SIG-M5 treated with dmso at 0.1 percent for 504 hours (cell line): ENCODE results near the gene MARS1.

ENCODE experiments used
- DNase-seq: peaks from one replicate; lab custom pipeline; 2025; ENCODE audit not compliant: unreplicated experiment; lab: John Stamatoyannopoulos, UW

Gene MARS1

DNA sequence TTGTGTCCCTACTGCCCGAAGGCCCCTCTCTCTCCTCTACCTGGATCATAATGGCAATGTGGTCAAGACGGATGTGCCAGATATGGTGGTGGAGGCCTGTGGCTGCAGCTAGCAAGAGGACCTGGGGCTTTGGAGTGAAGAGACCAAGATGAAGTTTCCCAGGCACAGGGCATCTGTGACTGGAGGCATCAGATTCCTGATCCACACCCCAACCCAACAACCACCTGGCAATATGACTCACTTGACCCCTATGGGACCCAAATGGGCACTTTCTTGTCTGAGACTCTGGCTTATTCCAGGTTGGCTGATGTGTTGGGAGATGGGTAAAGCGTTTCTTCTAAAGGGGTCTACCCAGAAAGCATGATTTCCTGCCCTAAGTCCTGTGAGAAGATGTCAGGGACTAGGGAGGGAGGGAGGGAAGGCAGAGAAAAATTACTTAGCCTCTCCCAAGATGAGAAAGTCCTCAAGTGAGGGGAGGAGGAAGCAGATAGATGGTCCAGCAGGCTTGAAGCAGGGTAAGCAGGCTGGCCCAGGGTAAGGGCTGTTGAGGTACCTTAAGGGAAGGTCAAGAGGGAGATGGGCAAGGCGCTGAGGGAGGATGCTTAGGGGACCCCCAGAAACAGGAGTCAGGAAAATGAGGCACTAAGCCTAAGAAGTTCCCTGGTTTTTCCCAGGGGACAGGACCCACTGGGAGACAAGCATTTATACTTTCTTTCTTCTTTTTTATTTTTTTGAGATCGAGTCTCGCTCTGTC lies 31.0 kb upstream of the MARS1 start:
- no peak for DNase-seq

DNA sequence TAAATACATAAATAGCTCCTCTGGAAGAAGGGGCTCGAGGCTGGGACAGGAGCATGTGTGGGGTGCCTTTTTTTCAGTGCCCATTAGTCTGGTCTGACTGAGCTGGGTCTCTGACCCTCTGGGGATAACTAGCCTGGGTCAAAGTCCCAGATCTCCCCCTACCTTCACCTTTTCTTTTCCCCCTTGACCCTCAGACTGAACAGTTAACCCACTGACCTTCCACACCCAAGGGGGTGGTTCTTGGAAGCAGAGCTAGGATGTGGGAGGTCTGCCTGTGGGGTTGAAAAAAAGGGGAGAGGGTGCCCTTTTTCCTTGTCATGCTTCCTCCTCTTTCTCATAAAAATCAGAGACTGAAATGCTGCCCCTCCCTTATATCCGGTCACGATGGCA lies 29.2 kb upstream of the MARS1 start:
- DNase-seq = no peak

DNA sequence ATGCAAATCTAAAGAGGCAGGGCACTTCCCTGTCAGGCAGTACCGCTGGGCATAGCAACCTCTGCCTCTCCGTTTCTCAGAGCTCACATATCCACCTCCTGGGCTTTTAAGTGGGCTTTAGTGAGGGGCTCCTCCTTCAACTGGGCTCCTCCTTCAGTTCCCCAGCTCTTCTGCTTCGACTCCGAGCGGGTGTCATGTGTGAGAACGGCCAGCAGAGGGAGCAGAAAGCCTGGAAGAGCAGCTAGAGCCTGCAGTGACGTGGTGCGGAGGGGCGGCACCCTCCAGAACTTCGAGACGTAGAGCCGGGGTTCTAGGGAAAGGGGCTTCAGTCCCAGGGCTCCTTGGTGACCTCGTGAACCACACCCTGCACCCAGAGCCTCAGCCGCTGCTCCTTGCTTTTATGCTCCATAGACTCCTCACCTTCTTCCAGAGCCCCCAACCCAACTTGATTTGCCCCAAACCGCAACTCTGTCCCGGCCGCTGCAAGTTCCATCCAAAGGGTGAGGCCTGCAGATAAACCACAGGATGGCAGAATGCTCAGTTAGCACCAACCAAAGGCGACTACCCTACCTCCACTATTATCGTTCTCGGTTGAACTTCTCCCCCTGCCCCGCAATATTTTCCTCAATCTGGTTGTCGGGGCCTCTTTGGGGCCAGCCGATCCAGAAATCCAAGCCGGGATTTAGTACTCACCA lies 28.7 kb upstream of the MARS1 start:
- peak; percentile 97 for DNase-seq

DNA sequence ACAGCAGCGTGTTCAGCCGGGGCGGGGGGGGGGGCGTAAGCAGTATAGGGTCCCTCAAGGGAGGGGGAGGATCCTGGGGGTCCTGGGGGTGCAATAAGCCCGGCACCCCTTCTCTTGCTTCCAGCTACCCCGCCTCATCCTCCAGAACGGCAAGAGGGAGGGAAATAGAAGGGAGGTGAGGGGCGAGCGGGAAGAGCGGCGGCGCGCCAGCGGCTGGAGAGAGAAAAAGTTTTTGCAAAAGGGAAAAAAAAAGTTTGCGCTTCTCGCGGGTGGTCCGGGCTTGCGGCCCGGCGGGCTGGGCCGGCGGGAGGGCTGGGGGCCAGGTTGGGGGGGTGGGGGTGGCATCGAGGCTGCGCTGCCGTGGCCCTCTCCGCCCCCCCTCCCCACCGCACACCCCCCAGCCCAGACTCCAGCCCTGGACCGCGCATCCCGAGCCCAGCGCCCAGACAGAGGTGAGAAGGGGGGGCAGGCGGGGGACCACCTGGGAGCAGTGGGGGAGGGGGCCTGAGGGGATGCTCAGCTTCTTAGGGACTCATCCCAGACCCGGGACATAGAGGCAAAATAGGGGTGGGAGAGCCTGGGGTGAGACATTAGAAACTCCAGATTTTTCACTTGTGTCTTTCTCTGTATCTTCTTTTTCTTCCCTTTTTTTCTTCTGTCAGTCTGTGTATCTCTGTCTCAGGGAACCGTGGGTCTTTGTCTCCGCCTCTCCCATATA lies 28.0 kb upstream of the MARS1 start, which contains the start of gene GLI1:
Gene GLI1, plus strand, starts transcription at position 36 of the 718 bp plus-strand sequence. CDS start 3,907 bp downstream, outside the sequence.
- peak; percentile 29 for DNase-seq

DNA sequence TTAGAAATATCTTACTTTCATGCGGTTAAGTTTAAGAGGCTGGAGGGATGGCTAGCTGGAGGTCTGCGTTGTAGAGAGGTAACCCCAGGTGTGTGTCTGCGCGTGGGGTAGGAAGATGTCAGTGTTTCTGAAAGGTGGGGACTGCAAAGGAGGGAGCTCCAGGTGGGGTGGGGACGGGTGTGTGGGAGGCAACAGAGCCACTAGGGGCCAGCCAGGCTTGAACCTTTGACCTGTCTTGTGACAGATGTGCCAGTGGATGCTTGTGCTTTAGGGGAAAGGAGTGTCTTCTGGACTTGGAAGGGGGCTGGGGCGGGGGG lies 27.4 kb upstream of the MARS1 start:
- no peak for DNase-seq

DNA sequence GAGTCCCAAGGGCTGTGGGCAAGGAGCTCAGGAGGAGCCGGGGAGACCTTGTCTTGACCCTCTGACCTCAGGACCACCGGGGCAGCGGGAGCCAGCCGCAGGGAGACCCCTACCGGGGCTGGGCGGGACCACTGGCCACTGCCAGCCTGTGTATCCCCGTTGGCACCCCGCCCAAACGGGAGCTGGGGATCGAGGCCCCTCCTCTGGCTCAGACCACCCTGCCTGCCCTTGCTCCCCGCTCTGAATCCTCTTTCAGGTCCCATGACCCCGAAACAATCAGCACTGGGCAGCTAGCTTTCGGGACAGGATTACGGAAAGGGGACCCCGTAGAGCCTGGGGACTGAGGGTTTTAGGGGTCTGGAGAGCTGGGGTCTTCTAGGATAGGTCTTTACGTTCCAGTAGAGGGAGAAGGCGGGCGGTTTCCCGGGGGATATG lies 27.0 kb upstream of the MARS1 start:
- DNase-seq = no peak

DNA sequence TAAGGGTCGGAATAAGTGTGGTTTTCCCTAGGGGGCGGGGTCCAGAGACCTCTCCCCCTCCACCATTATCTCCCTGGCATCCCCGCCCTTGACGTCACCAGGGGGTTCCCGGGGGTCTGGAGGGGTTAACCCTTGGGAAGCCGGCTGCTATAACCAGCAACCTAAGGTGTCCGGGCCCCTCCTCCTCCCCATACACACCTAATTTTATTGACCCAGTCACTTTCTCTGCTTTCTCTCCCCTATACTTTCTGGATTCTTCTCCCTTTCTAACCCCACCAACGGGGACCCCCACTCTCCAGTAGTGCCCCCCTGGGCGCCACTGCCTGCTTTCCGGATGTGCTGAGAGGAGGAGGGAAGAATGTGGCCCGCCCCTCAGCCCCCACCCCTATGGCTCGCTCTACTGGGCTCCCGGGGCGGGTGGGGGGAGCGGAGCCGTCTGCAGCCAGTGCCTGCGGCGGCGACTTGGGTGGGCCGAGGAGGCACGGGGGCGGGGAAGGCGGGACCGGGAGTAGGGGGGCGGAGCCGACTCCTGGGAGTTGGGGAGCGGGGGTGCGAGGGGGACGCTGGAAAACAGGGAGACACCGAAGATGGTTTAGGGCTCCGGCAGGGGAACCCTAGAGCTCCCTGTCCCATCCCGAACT lies 26.5 kb upstream of the MARS1 start:
- DNase-seq = no peak

DNA sequence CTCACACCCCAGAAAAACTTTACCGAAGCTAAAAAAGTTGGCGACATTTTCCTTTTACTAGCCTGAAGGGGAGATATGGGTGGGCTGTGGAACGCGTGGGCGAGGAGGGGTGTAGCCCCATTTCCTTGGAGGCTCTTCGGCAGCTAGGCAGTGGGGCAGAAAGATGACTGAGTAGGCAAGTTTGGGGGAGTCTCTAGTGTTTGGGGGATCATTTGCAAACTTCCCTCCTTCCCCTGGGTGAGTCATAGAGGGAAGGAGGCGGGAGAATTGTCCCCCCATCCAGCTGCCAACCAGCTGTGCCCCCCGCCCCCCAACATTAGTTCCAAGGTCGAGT lies 26.0 kb upstream of the MARS1 start:
- no peak for DNase-seq

DNA sequence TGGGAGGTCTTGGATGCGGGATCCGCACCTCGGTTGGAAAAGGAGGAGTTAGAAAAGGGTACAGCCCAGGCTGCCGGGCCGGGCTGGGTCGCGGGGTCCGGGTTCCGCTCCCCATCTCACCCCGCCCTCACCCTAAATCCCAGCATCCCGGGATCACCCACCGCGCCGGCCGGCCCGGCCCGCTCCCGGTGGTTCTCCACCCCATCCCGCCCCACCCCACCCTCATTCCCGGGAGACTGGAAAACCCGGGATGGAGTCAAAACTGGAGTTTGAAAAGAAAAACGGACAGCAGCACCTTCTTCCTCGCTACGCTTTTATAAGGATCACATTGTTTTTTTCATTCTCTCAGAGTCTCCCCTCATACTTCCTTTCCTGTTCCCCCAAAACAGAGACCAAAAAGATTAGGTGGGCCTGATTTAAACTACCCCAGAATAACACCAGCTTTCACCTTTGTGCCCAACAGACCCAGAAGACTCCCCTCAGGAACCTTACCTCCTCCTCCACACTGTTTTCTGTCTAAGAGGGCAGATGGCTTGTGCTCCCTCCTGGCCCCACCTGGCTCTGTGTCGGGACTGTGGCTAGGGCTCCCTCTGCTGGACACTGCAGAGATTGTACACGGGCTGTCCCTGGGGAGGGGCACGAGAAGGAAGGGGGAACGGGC lies 25.5 kb upstream of the MARS1 start:
- DNase-seq = peak; percentile 90

DNA sequence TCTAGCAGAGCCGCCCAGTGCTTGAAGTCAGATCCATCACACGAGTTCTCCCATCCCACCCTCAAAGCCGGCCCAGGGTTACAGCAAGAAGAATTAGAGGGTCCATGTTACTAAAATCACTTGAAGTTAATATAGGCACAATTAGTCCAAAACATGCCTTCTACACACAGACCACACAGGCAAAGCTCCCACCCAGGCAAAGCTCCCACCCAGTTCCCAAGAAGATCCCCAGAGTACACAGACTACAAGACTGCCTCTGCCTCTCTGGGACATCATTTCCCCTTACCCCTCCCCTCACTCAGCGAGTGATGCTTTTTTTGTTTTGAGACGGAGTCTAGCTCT lies 25.0 kb upstream of the MARS1 start:
- DNase-seq = no peak

DNA sequence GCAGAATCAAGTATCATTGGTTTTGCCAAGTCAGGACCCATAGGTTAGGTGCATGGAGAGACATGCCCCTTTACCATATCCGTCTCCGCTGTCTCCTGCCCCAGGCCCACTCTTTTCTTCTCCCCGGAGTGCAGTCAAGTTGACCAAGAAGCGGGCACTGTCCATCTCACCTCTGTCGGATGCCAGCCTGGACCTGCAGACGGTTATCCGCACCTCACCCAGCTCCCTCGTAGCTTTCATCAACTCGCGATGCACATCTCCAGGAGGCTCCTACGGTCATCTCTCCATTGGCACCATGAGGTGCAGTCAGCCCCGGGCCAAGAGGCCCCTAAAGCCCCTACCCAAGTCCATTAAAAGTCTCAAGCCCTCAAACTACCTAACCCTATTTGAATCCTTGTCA lies 23.3 kb upstream of the MARS1 start:
- no peak for DNase-seq

DNA sequence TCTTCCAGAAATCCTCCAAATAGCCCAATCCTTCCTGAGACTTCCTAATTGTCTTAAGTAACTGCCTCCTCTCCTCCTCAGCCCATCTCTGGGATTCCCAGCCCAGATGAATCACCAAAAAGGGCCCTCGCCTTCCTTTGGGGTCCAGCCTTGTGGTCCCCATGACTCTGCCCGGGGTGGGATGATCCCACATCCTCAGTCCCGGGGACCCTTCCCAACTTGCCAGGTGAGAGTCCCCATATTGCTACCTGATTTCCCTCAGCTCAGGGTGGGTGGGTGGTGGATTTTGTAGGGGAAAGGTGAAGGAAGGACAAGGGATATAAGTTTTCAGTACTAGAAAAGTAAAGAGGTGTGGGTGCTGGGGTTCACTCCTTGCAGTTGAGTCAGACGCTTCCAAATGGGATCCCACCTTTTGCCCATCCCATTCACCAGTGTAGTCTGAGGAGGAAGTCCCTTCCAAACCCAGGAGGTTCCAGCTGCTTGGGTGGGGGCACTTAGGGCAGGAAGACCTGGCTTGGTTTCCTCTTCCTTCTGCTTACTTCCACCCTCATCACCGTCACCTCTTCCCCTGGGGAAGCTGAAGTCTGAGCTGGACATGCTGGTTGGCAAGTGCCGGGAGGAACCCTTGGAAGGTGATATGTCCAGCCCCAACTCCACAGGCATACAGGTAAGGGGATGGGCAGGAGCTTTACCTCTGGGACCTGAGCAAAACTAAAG lies 22.7 kb upstream of the MARS1 start:
- no peak for DNase-seq

DNA sequence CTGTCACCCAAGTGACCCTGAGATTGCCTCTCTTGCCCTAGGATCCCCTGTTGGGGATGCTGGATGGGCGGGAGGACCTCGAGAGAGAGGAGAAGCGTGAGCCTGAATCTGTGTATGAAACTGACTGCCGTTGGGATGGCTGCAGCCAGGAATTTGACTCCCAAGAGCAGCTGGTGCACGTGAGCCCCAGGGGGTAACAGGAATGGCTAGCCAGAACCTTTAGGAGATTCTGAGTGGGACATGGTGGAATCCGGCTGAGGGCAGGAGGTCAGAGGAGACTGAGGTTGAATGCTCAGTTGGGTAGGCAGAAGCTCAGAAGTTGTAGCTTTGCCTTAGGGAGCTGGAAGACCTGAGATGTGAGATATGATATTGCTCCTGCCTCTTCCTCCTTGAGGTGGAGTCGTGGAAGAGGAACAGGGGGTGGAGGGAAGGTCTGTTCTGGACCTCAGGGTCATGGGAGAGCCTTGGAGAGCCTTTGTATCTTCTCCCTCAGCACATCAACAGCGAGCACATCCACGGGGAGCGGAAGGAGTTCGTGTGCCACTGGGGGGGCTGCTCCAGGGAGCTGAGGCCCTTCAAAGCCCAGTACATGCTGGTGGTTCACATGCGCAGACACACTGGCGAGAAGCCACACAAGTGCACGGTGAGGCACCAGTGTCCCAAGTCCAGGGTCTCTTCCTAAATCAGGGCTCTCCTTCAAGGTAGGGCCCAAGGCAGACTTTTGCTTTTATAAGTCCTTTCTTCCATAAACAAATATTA lies 21.9 kb upstream of the MARS1 start:
- no peak for DNase-seq

DNA sequence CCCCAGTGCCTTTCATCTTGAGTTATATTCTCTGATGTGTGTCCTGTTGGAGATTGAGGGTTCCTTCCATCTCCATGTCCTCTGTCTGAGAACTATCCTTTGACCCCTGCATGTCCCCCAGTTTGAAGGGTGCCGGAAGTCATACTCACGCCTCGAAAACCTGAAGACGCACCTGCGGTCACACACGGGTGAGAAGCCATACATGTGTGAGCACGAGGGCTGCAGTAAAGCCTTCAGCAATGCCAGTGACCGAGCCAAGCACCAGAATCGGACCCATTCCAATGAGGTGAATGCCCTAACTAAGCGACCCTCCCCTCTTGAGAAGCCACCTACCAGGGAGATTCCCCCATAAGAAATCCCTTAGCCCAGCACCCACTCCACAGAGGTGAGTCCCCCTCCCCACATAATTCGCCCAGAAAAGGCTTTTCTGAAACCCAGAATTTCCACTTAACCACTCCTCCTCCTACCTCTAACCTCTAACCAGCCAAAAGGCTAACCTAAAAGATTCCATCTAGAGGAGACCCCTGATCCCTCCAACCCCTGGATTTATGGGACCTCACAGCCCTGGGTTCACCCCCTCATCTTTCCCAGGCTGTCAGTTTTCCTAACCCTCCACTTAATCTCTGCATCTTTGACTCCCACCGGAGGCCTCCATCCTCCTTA lies 20.5 kb upstream of the MARS1 start:
- no peak for DNase-seq

DNA sequence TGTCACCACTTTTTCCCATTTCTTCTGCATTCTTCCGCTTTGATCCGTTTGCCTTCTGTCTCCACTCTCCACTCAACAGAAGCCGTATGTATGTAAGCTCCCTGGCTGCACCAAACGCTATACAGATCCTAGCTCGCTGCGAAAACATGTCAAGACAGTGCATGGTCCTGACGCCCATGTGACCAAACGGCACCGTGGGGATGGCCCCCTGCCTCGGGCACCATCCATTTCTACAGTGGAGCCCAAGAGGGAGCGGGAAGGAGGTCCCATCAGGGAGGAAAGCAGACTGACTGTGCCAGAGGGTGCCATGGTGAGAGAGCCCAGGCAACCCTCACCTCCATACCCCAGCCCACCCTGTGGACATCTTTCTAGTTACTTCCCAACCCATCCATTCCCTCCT lies 20.0 kb upstream of the MARS1 start:
- no peak for DNase-seq

DNA sequence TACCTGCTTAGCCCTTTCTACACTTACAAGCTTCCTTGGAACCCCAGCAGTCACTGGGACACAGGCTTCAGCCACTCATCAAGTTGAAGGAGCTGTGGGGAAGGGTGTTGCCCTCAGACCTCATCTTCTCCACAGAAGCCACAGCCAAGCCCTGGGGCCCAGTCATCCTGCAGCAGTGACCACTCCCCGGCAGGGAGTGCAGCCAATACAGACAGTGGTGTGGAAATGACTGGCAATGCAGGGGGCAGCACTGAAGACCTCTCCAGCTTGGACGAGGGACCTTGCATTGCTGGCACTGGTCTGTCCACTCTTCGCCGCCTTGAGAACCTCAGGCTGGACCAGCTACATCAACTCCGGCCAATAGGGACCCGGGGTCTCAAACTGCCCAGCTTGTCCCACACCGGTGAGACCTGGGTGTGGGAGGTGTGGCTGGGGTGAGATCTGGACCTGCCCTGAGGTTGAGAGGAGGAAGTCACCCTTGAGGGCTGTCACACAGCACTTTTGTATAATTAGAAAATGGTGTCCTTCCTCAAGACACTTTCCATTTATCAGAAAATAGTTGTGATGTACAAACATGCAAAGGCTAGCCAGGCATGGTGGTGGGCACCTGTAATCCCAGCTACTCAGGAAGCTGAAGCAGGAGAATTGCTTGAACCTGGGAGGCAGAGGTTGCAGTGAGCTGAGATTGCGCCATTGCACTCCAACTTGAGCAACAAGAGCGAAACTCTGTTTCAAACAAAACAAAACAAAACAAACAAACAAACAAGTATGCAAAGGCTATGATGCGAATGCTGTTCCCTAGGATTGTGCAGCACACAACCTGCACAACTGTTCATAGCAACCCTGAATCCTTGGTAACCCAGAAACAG lies 18.3 kb upstream of the MARS1 start:
- DNase-seq = no peak

DNA sequence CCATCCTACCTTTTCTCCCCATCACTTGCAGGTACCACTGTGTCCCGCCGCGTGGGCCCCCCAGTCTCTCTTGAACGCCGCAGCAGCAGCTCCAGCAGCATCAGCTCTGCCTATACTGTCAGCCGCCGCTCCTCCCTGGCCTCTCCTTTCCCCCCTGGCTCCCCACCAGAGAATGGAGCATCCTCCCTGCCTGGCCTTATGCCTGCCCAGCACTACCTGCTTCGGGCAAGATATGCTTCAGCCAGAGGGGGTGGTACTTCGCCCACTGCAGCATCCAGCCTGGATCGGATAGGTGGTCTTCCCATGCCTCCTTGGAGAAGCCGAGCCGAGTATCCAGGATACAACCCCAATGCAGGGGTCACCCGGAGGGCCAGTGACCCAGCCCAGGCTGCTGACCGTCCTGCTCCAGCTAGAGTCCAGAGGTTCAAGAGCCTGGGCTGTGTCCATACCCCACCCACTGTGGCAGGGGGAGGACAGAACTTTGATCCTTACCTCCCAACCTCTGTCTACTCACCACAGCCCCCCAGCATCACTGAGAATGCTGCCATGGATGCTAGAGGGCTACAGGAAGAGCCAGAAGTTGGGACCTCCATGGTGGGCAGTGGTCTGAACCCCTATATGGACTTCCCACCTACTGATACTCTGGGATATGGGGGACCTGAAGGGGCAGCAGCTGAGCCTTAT lies 17.4 kb upstream of the MARS1 start:
- DNase-seq = no peak
